Upper lobe of left lung (tissue), 4 donors: ENCODE data around the gene MAN1A1.

Source experiments
- POLR2AphosphoS5 ChIP-seq, 2 donors: sonication (generic); formaldehyde crosslinking; IDR thresholded peaks; one replicate each; pipeline ENCODE4 v1.5.1; 2017; ENCODE audit warnings: antibody characterized with exemption in 2 of 2
- TF ChIP-seq, protein P1 (sequence below), 6 experiments: fragments of 450-650 bp in 4 of 6; fragments of 200-600 bp in 2 of 6; sonication (generic) in 2 of 6; IDR thresholded peaks; one replicate each; pipeline ENCODE4 v1.5.1; 2016 to 2019; ENCODE audit warnings: antibody characterized with exemption in 6 of 6

DNA sequence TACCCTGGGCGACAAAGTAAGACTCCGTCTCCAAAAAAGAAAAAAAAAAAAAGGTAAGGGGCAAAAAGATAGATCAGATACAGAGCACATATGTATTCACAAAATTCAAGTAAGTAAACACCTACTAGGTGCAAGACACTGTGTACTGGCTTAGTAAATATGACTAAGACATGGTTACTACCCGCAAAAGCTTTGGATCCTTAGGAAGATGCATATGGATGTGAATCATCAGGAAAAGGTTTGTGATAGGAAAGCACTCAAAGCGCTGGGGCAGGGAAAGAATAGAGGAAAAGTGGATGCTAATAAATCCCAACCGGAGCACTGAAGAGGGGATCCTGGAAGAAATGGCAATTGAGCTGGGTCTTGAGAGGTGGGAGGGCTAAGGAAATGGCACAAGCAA, 152.3 kb downstream of the MAN1A1 start:
- TF ChIP-seq POLR2AphosphoS5 (IDR thresholded peaks at IDR 0.05), result no peak
- TF ChIP-seq, protein P1, sequence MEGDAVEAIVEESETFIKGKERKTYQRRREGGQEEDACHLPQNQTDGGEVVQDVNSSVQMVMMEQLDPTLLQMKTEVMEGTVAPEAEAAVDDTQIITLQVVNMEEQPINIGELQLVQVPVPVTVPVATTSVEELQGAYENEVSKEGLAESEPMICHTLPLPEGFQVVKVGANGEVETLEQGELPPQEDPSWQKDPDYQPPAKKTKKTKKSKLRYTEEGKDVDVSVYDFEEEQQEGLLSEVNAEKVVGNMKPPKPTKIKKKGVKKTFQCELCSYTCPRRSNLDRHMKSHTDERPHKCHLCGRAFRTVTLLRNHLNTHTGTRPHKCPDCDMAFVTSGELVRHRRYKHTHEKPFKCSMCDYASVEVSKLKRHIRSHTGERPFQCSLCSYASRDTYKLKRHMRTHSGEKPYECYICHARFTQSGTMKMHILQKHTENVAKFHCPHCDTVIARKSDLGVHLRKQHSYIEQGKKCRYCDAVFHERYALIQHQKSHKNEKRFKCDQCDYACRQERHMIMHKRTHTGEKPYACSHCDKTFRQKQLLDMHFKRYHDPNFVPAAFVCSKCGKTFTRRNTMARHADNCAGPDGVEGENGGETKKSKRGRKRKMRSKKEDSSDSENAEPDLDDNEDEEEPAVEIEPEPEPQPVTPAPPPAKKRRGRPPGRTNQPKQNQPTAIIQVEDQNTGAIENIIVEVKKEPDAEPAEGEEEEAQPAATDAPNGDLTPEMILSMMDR (IDR thresholded peaks at IDR 0.05), result no peak
